IPS-20b (cell line): ENCODE data around the gene TMEM43.

Experiments used
- H3K27ac ChIP-seq: one replicate; pipeline ENCODE4 v1.5.1; 2013; ENCODE audit warnings: low read length
- H3K27me3 ChIP-seq: 2 replicates; pipeline ENCODE4 v1.6.1; 2013; ENCODE audit warnings: mild to moderate bottlenecking, low read length, inconsistent platforms; ENCODE audit not compliant: insufficient read depth
- H3K36me3 ChIP-seq: 2 replicates; pipeline ENCODE4 v1.6.1; 2013; ENCODE audit warnings: low read depth, mild to moderate bottlenecking, inconsistent platforms, low read length, moderate library complexity; ENCODE audit not compliant: insufficient read depth
- H3K4me1 ChIP-seq: 2 replicates; pipeline ENCODE4 v1.6.1; 2013; ENCODE audit warnings: mild to moderate bottlenecking, control low read depth, inconsistent platforms, low read length, moderate library complexity; ENCODE audit not compliant: insufficient read depth
- H3K4me3 ChIP-seq: 2 replicates; pipeline ENCODE4 v1.5.1; 2013; ENCODE audit warnings: mild to moderate bottlenecking, low read length, inconsistent platforms
- H3K9ac ChIP-seq: 2 replicates; pipeline ENCODE4 v1.6.1; 2013; ENCODE audit warnings: low read depth, mild to moderate bottlenecking, inconsistent platforms, low read length, moderate library complexity
- H3K9me3 ChIP-seq: 2 replicates; pipeline ENCODE4 v1.6.1; 2013; ENCODE audit warnings: mild to moderate bottlenecking, low read depth, low read length, inconsistent platforms; ENCODE audit not compliant: insufficient read depth

Gene TMEM43

GRCh38 chr3:14148041-14148985 is 23.5 kb downstream of the TMEM43 start:
- Histone ChIP-seq H3K4me1 (peaks cover 9% of the 10 kb centered on the region), H3K27ac (no peak overlapping the region), H3K4me3 (no peak overlapping the region), H3K9ac (no peak overlapping the region), H3K9me3 (no peaks in the 10 kb centered on the region), H3K36me3 (peaks cover 43% of the 10 kb centered on the region), H3K27me3 (no peaks in the 10 kb centered on the region)

DNA sequence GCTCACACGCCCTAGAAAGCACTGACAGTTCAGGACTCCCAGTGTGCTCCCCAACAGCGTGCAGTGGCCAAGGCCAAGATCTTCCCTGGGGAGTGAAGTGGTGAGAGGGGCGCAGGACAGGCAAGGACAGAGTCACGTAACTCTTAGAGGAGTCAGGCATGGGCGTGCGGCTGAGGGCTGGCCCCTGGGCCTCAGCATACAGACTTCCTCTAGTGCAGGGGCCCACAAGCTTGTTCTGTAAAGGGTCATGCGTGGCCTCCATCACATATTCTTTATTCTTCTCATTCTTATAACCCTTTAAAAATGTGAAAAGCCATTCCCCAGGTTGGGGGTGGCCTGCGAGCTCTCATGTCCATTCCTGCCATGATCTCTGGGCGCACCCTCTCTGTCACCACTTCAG is 25.2 kb downstream of the TMEM43 start:
- Histone ChIP-seq H3K4me3 (no peak overlapping the region), H3K36me3 (peaks cover 53% of the 10 kb centered on the region), H3K27me3 (no peaks in the 10 kb centered on the region), H3K27ac (no peak overlapping the region), H3K9me3 (no peaks in the 10 kb centered on the region), H3K9ac (no peak overlapping the region), H3K4me1 (peaks cover 7% of the 10 kb centered on the region)

- H3K4me1 ChIP-seq: peaks cover 7% of the 10 kb centered on the region
- H3K27ac ChIP-seq: no peak overlapping the region
- H3K9ac ChIP-seq: no peak overlapping the region
- H3K36me3 ChIP-seq: peaks cover 48% of the 10 kb centered on the region
- no peaks in the 10 kb centered on the region for H3K9me3 ChIP-seq
- no peaks in the 10 kb centered on the region for H3K27me3 ChIP-seq
- no peak overlapping the region for H3K4me3 ChIP-seq
Observed at GRCh38 chr3:14150491-14151230, 25.8 kb downstream of the TMEM43 start.

- no peaks in the 10 kb centered on the region for H3K9me3 ChIP-seq
- no peak overlapping the region for H3K27ac ChIP-seq
- H3K27me3 ChIP-seq: no peaks in the 10 kb centered on the region
- no peak overlapping the region for H3K9ac ChIP-seq
- peaks cover 48% of the 10 kb centered on the region for H3K36me3 ChIP-seq
- H3K4me1 ChIP-seq: peaks cover 7% of the 10 kb centered on the region
- no peak overlapping the region for H3K4me3 ChIP-seq
Observed at GRCh38 chr3:14151471-14152083, 26.7 kb downstream of the TMEM43 start.

GRCh38 chr3:14152233-14152962 is 27.5 kb downstream of the TMEM43 start:
- H3K9me3 ChIP-seq: no peaks in the 10 kb centered on the region
- H3K4me1 ChIP-seq: peaks cover 7% of the 10 kb centered on the region
- no peak overlapping the region for H3K27ac ChIP-seq
- peaks cover 48% of the 10 kb centered on the region for H3K36me3 ChIP-seq
- H3K27me3 ChIP-seq: no peaks in the 10 kb centered on the region
- H3K9ac ChIP-seq: no peak overlapping the region
- H3K4me3 ChIP-seq: no peak overlapping the region

DNA sequence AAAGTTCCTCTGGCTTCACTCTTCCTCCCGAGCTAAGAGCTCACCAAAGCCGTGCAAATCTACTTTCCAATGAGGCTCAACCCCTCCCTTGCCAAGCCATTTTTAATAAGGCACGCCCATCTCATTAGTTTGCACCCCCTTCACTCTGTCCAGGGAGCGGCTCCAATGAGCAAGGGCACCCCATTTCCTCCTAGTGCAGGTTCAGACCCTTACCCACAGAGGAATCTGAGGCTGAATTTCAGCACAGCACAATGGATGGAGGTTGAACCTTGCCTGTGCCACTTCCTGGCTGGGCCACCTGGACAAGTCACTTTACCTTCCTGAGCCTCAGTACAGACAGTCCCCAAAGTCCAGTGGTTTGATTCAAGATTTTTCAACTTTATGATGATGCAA is 28.1 kb downstream of the TMEM43 start:
- H3K9ac ChIP-seq: no peak overlapping the region
- H3K4me3 ChIP-seq: no peak overlapping the region
- H3K9me3 ChIP-seq: no peaks in the 10 kb centered on the region
- no peaks in the 10 kb centered on the region for H3K27me3 ChIP-seq
- H3K36me3 ChIP-seq: peaks cover 50% of the 10 kb centered on the region
- no peak overlapping the region for H3K27ac ChIP-seq
- H3K4me1 ChIP-seq: peaks cover 5% of the 10 kb centered on the region

- no peaks in the 10 kb centered on the region for H3K9me3 ChIP-seq
- no peak overlapping the region for H3K4me3 ChIP-seq
- no peak overlapping the region for H3K9ac ChIP-seq
- no peaks in the 10 kb centered on the region for H3K27me3 ChIP-seq
- H3K27ac ChIP-seq: no peak overlapping the region
- peaks cover 57% of the 10 kb centered on the region for H3K36me3 ChIP-seq
- H3K4me1 ChIP-seq: no peaks in the 10 kb centered on the region
Observed at GRCh38 chr3:14153663-14154062, 28.8 kb downstream of the TMEM43 start.

GRCh38 chr3:14154276-14154675 is 29.4 kb downstream of the TMEM43 start:
- Histone ChIP-seq H3K36me3 (peaks cover 64% of the 10 kb centered on the region), H3K9me3 (no peaks in the 10 kb centered on the region), H3K27me3 (no peaks in the 10 kb centered on the region), H3K4me3 (no peak overlapping the region), H3K4me1 (no peaks in the 10 kb centered on the region), H3K9ac (no peak overlapping the region), H3K27ac (no peak overlapping the region)

GRCh38 chr3:14154895-14155440 is 30.1 kb downstream of the TMEM43 start:
- Histone ChIP-seq H3K9ac (no peak overlapping the region), H3K27me3 (no peaks in the 10 kb centered on the region)

DNA sequence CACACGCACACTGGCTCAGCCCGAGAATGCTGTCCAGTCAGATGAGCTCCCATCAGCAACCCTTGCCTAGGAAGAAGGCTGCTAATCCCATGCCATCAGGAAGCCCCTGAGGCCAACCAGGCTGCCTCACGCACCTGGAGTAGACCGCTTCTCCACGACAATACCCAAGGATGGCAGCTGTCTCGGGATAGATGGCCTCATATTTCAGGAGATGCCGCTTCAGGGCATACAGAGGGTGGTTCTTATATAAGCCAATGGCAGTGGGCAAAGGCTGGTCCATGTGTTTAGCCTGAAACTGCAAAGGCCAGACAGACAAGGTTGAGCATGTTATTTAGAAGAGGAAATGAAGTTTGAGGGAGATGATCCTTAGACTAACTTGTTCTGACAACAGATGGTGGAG is 31.3 kb downstream of the TMEM43 start:
- Histone ChIP-seq H3K9ac (no peak overlapping the region), H3K4me3 (no peak overlapping the region), H3K27me3 (no peaks in the 10 kb centered on the region), H3K36me3 (peaks cover 83% of the 10 kb centered on the region), H3K9me3 (no peaks in the 10 kb centered on the region), H3K4me1 (no peaks in the 10 kb centered on the region), H3K27ac (no peak overlapping the region)

More at GRCh38 chr3:14154895-14155440, 30.1 kb downstream of the TMEM43 start:
- Histone ChIP-seq H3K4me3 (no peak overlapping the region), H3K4me1 (no peaks in the 10 kb centered on the region), H3K36me3 (peaks cover 70% of the 10 kb centered on the region), H3K27ac (no peak overlapping the region), H3K9me3 (no peaks in the 10 kb centered on the region)
